HepG2 (cell line): ENCODE results near the gene AKAP12. TPM values are rescaled to one million over a fixed set of nuclear protein-coding genes. Genes with fewer than 3 reads are reported as not detected.

Experiments
- HMGXB3 ChIP-seq: sonication (generic); formaldehyde crosslinking; IDR thresholded peaks from 2 replicates; pipeline ENCODE4 v1.4.0; 2020; ENCODE audit warnings: missing genetic modification reagents, borderline replicate concordance
- HNF1A ChIP-seq, 2 experiments: sonication (generic) in 1 of 2; formaldehyde crosslinking in 1 of 2; IDR thresholded peaks; 2 replicates each; pipeline versions ENCODE4 v1.4.0 to v1.6.1; 2016 to 2020; ENCODE audit warnings: borderline replicate concordance in 1 of 2, low read depth in 1 of 2, mild to moderate bottlenecking in 1 of 2, missing genetic modification reagents in 1 of 2
- PRDM4 ChIP-seq: sonication (generic); formaldehyde crosslinking; IDR thresholded peaks from 2 replicates; pipeline ENCODE4 v1.9.0; 2021; ENCODE audit warnings: missing genetic modification reagents, borderline replicate concordance
- ZBTB40 ChIP-seq, 2 experiments: fragments of 450-650 bp in 1 of 2; sonication (generic) in 1 of 2; formaldehyde crosslinking in 1 of 2; IDR thresholded peaks; 2 replicates each; pipeline versions ENCODE4 v1.6.1 to v1.8.0; 2016 to 2022; ENCODE audit warnings: antibody characterized with exemption in 1 of 2, mild to moderate bottlenecking in 1 of 2, missing genetic modification reagents in 1 of 2
- ZNF83 ChIP-seq: sonication (generic); formaldehyde crosslinking; IDR thresholded peaks from 2 replicates; pipeline ENCODE4 v1.4.0; 2020; ENCODE audit warnings: missing genetic modification reagents, mild to moderate bottlenecking, borderline replicate concordance
- polyA plus RNA-seq, 8 experiments: library from polyadenylated mRNA; depleted of rRNA in 3 of 8; stranded (reverse) in 7 of 8; unstranded in 1 of 8; fragments of >200 nt; fragmentation: Illumina TruSeq in 4 of 8; extraction: Trizol in 4 of 8; gene quantifications; 2 replicates each; pipeline versions ENCODE4 v1.2.1 to v1.2.3, GENCODE V29; 2011 to 2016; ENCODE audit warnings: low read depth in 4 of 8, missing spikeins in 1 of 8, mixed read lengths in 1 of 8; ENCODE audit not compliant: insufficient read depth in 1 of 8
- total RNA-seq, 5 experiments: library from RNA; depleted of rRNA; stranded (reverse); fragments of >200 nt; fragmentation: Illumina TruSeq; extraction: Trizol; gene quantifications; 2 replicates each; pipeline ENCODE4 v1.2.3, GENCODE V29; 2016; ENCODE audit warnings: low read depth in 1 of 5

The AKAP12 gene
- total and polyA plus RNA-seq, 2 of the 13 experiments (the other 11 are each of a cell fraction or from before 2014, with no cell fraction given) = 10.6 to 19.0 TPM

GRCh38 chr6:151323791-151324487 is 84.2 kb downstream of the AKAP12 start (continued):
- TF ChIP-seq ZBTB40 (IDR thresholded peaks at IDR 0.05) (no peak), ZBTB40 (CRISPR knock-in tag; IDR thresholded peaks at IDR 0.05) (no peak), PRDM4 (CRISPR knock-in tag) (no peak), HNF1A (IDR thresholded peaks at IDR 0.05; ENCODE audit: low read depth) (no peak), HNF1A (CRISPR knock-in tag; IDR thresholded peaks at IDR 0.05; ENCODE audit: borderline replicate concordance) (no peak), HMGXB3 (no peak), ZNF83 (CRISPR knock-in tag) (no peak)
